HG02938 (cell line): ENCODE results near the gene SLC9B1.
"Not testable (repeated sequence)": the region's sequence is repeated elsewhere in the genome, so short reads cannot be mapped to it uniquely, and the experiment has no call there.

ENCODE experiments used
- ATAC-seq: cut with Tn5 transposase; IDR thresholded peaks from one replicate; pipeline ENCODE4 v1.9.1; 2021; ENCODE audit warnings: mild to moderate bottlenecking, moderate library complexity; ENCODE audit not compliant: unreplicated experiment

SLC9B1 gene

DNA sequence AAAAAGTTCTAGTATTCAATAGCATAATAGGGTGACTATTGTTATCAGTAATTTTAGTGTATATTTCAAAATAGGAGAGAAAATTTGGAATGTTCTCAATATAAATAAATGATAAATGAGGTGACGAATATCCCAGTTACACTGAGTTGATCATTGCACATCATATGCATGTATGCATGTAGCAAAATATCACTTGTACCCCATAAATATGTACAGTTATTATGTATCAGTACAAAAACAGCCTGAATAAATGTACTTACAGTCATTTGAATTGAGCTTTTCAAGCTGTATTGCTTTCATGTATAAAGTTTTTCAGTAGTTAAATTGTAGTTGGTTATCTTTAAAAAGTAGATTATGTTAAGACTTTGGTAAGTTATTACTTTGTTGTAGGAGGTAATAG is 138.2 kb downstream of the SLC9B1 start:
- ATAC-seq = no peak

DNA sequence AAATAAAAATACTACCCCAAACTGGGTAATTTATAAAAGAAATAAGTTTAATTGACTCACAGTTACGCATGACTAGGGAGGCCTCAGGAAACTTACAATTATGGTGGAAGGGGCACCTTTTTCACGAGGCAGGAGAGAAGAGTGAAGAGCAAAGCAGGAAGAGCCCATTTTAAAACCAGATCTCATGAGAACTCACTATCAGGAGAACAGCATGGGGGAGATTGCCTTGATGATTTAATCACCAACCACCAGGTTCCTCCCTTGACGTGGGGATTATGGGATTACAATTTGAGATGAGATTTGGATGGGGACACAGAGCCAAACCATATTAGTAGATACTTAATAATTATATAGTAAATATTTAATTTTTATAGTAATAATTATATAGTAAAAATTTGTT is 140.6 kb downstream of the SLC9B1 start:
- no peak for ATAC-seq

DNA sequence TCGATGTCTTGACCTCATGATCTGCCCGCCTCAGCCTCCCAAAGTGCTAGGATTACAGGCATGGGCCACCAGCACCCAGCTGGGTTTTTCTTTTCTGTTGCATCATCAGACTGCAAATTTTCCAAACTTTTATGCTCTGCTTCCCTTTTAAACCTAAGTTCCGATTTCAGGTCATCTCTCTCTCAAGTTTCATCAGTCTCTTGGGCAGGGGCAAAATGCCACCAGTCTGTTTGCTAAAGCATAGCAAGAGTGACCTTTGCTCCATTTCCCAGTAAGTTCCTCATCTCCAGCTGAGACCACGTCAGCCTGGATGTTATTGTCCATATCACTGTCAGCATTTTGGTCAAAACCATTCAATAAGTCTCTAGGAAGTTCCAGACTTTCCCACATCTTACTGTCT is 141.2 kb downstream of the SLC9B1 start:
- not testable (repeated sequence) for ATAC-seq

DNA sequence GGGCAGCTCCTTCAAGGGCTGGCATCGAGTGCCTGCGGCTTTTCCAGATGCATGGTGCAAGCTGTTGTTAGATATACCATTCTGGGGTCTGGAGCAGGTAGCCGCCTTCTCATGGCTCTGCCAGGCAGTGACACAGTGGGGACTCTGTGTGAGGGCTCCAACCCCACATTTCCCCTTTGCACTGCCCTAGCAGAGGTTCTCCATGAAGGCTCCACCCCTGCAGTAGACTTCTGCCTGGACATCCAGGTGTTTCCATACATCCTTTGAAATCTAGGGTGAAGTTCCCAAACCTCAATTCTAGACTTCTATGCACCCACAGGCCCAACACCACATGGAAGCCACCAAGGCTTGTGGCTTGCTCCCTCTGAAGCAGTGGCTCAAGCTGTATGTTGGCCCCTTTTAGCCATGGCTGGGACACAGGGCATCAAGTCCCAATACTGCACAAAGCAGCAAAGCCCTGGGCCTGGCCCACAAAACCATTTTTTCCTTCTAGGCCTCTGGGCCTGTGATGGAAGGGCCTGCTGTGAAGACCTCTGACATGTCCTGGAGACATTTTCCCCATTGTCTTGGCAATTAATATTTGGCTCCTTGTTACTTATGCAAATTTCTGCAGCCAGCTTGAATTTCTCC is 141.9 kb downstream of the SLC9B1 start:
- ATAC-seq = not testable (repeated sequence)

DNA sequence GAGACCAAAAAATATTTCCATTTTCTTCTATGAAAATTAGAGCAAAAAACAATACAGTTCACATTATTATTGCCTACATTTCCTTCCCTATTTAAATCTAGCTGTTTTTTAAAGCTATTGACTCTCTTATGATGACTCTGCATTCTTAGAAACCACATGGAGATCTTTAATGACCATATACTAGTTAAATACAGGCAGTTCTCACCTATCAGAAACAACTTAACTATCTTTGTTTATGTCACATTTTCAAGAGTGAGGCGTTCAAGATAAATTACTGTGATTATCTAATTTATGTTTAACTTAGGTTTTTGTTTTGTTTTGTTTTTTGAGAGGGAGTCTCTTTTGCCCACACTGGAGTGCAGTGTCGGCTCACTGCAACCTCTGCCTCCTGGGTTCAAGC is 147.7 kb downstream of the SLC9B1 start:
- no peak for ATAC-seq

DNA sequence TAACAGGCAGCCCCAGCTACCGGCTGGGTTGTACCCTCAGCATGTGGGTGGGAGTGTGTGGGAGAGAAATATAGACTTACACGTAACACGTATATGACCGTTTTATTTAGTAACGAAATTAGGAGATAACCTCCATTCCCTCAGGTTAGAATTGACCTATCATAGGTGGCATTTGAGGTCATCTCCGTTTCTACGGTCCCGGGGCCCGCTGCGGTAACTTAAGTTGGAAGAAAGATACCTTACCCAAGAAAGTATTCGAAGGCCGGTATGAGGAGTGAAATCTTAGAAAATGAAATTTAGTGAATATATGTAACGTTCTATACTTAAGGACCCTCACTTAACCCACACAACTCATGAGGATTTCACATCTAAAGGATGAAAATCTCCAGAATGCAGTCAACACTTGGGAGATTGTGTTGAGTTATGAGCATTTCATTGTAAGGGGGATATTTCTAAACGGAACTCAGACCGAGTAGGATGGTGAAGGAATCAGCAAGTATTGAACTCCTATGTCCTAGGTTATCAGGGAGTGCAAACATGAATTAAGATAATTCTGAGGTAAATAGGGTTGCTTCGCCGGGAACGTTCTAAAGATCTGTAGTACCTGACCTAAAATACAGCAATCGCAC is 149.8 kb downstream of the SLC9B1 start:
- no peak for ATAC-seq

DNA sequence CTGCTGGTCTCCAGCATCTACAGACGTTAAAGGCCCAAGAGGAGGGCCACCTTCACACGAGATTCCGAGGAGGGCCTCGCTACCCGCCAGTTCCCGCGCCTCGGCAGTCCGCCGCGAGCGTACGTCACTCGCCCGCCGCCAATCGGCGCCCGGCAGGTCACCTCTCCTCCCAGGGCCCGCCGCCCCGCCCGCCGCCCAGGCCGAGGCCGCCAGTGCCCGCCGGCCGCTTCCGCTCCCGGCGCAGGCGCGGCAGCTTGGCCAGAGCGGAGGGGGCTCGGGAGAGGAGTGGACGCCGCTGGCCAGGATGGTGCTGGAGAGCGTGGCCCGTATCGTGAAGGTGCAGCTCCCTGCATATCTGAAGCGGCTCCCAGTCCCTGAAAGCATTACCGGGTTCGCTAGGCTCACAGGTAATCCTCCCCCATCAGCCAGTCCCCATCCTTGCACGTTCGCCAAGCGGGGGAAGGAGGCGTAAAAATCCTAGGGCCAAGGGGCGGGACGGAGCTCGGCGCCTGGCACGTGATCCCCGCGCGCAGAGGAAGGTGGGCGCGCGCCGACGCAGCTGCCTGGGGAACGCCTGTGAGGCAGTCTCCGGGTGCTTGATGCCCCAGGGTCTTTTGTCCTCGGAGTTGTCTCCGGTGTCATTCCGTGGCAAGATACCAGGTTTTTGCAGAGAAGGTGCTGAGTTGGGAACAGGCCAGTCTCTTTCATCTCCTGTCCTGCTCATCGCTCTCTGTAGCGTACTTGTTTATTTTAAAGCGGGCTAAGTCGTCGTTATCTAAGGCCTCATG is 150.5 kb downstream of the SLC9B1 start, which contains the start of gene CISD2:
CISD2 (plus strand) TSS at position 212 of the 788 bp plus-strand sequence; CDS start at position 305, 93 bp downstream.
- ATAC-seq = peak; percentile 82

DNA sequence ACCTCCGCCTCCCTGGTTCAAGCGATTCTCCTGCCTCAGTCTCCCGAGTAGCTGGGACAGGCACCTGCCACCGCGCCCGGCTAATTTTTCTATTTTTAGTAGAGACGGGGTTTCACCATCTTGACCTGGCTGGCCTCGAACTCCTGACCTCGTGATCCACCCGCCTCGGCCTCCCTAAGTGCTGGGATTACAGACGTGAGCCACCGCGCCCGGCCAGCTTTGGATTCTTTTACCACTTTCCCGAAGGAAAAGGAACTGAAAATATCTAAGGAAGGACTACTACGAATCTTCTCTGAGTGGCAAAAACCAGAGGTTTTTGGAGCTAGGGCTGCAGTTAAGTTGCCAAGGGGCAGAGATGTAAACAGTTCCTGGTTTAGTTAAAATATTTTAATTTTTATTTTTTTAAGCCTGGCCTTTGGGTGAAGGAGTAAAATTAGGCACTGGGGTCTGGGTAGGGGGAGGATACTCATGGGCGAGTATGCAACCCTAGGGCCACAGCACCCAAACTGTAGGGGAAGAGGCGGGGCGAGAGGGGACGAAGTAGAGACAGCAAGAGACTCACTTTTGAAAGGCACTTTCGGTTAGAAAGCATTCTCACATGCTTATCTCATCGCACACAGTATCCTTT is 151.2 kb downstream of the SLC9B1 start:
- ATAC-seq = no peak

DNA sequence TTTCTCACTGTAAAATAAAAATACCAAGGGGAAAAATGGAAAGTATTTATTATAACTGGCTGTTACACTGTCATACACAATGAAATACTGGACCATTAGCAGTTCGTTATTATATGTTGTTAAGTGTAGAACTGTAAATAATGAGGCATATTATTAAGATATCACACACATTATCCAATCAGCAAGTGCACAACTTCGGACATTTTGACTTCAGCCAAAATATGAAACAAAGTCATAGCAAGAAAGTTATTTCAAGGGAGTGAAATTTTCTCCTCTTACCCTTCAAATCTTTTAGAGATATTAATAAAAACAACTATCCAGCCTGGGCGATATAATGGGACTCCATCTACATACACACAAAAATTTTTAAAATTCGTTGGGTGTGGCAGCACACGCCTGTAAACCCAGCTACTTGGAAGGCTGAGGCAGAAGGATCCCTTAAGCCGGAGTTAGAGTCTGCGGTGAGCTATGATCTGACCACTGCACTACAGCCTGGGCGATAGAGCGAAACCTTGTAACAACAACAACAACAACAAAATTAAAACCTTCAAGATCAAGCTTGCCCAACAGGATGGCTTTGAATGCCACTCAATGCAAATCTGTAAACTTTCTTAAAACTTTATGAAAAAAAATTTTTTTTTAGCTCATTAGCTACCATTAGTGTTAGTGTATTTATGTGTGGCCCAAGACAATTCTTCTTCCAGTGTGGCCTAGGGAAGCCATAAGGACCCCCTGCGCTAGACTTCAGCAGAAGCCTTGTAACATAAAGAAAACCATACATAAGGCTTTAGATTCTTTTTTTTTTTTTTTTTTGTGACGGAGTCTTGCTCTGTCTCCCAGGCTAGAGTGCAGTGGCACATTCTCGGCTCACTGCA is 152.0 kb downstream of the SLC9B1 start:
- no peak for ATAC-seq

DNA sequence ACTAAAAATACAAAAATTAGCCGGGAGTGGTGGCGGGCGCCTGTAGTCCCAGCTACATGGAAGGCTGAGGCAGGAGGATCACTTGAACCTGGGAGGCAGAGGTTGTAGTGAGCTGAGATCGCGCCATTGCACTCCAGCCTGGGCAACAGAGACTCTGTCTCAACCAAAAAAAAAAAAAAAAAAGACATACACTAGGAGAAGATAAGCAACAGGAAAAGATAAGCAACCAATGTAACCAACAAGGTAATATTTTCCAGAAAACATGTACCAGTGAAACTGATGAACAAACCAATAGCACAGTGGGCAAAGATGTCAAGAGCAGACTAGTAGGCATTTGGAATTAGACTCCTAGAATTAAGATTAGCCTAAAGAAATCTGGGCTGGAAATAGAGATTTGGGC is 154.2 kb downstream of the SLC9B1 start:
- not testable (repeated sequence) for ATAC-seq

DNA sequence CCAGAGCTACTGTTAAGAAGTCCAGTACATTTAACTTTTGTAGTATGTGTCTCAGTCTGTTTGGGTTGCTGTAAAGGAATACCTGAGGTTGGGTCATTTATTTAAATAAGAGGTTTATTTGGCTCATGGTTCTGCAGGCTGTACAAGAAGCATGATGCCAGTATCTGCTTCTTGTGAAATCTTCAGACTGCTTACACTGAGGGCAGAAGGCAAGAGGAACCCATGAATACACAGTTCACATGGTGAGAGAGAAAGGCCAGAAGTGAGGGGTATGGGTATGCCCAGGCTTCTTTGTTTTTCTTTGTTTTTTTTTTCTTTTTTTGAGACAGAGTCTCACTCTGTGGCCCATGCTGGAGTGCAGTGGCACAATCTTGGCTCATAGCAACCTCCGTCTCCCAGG is 156.8 kb downstream of the SLC9B1 start:
- ATAC-seq = no peak

DNA sequence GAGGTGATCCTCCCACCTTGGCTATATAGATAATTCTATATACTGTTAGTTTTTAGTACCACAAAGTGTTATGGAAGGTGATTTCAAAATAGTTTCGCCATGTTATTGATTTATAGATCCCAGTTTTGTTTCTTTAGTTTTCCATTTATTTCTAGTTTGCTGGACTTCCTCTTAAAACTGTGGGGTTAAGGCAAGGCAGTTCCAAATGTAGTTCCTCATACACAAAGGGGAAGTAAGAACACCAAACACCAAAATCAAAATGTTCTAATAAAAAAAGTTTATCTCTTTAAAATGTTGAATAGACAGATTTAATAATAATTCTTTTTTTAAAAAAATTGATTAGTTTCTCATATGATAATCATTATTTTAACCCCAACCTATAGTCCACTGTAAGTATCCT is 157.5 kb downstream of the SLC9B1 start:
- ATAC-seq = no peak

DNA sequence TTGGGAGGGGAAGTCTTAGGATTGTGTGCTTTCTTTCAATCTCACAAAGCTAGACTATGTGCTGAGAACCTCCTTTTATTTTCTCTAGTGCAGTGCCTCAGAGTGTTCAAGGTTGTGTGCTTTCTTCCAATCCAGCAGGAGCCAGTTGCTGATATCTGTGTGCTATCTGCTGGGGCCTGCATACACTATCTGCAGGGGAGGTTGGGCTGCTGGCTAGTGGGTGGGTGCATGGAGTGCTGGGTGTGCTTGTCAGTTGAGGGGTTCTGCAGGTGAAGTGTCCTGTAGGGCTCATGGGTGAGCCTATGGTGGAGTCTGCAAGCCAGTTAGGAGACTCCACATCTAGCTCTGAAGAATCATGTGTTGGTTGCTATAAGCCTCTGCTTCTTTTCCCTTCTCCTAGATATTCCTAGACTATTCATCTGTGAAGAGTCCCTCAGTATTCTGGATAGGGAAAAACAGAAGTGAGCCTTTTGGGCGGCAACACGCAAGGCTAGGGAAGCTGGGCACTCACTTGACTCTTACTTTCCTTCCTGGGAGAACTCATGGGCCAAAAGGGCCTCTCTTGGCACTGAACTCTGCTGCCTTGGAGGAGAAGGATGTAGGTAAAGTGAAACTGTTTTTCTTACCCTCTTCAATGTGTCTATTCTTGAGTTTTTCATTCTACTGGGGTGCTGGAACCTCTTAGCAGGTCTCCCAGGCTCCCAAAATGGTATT is 158.7 kb downstream of the SLC9B1 start:
- ATAC-seq = no peak

DNA sequence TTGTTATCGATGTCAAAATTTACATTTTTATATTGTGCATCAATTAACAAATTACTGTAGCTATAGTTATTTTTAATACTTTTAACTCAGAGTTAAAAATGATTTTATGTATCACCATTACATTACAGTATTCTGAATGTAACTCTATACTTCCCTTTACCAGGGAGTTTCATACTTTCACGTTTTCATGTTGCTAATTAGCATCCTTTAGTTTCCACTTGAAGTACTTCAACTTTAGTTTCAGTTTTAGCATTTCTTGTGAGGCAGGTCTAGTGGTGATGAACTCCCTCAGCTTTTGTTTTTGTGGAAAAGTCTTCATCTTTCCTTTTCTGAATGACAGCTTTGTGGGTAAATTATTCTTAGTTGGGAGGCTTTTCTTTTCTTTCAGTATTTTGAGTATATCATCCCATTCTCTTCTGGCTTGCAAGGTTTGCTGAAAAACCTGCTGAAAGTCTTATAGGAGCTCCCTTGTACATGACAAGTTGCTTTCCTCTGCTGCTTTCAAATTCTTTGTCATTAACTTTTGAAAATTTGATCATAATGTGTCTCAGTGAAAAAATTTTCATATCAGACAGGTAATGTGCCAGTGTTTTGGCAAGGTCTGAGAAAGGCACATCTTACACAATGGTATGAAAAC is 160.6 kb downstream of the SLC9B1 start:
- no peak for ATAC-seq
